ENCODE data around the gene C11orf91.

Gene C11orf91, protein sequence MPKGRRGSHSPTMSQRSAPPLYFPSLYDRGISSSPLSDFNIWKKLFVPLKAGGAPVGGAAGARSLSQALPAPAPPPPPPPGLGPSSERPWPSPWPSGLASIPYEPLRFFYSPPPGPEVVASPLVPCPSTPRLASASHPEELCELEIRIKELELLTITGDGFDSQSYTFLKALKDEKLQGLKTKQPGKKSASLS

DNA sequence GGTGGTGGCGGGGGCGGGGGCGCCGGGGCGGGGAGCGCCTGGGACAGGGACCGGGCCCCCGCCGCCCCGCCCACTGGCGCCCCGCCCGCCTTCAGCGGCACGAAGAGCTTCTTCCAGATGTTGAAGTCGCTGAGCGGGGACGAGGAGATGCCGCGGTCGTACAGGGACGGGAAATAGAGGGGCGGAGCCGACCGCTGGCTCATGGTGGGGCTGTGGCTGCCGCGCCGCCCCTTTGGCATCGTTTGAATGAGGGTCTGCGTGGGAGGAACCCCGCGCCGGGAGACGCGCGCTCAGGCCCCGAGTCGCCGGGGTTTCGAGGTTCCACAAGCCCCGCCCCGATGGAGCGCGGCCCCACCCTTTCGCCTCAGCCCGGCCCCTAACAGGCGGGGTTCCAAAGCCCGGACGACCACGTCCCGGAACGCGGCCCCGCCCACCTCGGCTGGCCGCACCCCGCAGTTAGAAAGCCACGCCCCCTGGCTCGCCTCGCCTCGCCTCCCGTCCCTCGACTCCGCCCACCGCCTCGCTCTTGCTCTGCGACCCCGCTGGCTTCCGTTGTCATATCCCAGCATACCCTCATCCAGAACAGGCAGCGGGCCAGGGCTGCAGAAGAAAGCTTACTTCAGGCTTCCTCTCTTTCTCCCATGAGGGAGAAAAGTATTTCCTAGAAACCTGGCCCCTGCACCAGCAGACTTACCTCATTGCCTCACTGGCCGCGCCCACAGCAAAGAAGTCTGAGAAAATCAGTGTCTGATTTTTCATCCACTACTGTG is at the start of gene C11orf91:
TSS of gene C11orf91 (minus strand) at position 325 of the 770 bp plus-strand sequence. CDS start at position 239, 86 bp downstream.
- H3K4me3 ChIP-seq (ENCODE audit: low read depth, low read length): peak within 1 kb of the TSS; percentile 55
- in situ Hi-C loops (cut with HindIII; ENCODE audit: low sequenced_read_pairs): no loop called here

DNA sequence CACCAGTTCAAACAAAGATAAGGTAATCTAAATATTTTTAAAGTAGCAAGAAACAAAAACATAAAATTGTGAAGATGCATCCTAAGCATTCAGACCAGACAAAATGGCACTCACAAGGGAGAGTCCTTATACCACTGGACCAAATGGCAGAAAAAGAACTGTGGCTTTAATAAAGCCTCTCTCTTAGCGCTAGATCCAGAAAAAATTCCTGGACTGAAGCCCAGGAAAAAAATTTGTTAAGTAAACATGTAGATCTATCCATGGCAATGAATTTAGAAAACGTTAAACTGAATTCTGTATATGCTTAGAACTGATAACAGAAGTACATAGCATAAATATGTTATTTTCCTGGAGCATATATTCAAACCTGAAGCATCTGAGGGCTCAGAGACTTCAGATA is 47.4 kb upstream of the C11orf91 start:
- in situ Hi-C loops (cut with HindIII; ENCODE audit: low sequenced_read_pairs): no loop called here
- TF ChIP-seq, protein P1, sequence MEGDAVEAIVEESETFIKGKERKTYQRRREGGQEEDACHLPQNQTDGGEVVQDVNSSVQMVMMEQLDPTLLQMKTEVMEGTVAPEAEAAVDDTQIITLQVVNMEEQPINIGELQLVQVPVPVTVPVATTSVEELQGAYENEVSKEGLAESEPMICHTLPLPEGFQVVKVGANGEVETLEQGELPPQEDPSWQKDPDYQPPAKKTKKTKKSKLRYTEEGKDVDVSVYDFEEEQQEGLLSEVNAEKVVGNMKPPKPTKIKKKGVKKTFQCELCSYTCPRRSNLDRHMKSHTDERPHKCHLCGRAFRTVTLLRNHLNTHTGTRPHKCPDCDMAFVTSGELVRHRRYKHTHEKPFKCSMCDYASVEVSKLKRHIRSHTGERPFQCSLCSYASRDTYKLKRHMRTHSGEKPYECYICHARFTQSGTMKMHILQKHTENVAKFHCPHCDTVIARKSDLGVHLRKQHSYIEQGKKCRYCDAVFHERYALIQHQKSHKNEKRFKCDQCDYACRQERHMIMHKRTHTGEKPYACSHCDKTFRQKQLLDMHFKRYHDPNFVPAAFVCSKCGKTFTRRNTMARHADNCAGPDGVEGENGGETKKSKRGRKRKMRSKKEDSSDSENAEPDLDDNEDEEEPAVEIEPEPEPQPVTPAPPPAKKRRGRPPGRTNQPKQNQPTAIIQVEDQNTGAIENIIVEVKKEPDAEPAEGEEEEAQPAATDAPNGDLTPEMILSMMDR (IDR thresholded peaks at IDR 0.05; ENCODE audit: low read depth, low read length, missing control alignments): no peak
- peak; percentile 55 for DNase-seq (ENCODE audit: low read depth)
- H3K4me3 ChIP-seq (ENCODE audit: low read depth, low read length): no peak overlapping the region

More for the DNA sequence above, at the start of gene C11orf91:
- DNase-seq (ENCODE audit: low read depth): peak; percentile 89
- TF ChIP-seq, protein P1 (IDR thresholded peaks at IDR 0.05; ENCODE audit: low read depth, low read length, missing control alignments): no peak

DNA sequence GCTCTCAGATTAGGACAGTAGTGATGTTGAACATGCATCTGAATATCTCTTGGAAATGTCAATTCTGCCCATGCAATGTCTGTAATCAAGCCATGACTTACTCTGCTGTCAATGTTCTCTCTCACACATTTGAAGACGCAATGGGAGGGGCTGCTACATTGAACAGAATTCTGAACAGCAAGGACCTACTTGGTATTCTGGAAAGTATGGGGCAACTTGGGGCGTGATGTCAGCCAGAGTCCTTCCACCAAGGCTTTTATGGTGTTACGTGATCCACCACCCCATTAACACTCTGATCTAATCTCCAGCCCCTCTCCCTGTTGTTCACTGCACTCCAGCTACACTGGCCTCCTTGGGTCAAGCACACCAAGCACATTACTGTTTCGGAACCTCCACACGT is 42.7 kb upstream of the C11orf91 start:
- no peak overlapping the region for H3K4me3 ChIP-seq (ENCODE audit: low read depth, low read length)
- no peak for DNase-seq (ENCODE audit: low read depth)
- in situ Hi-C loops (cut with HindIII; ENCODE audit: low sequenced_read_pairs): no loop called here
- TF ChIP-seq, protein P1 (IDR thresholded peaks at IDR 0.05; ENCODE audit: low read depth, low read length, missing control alignments): no peak

DNA sequence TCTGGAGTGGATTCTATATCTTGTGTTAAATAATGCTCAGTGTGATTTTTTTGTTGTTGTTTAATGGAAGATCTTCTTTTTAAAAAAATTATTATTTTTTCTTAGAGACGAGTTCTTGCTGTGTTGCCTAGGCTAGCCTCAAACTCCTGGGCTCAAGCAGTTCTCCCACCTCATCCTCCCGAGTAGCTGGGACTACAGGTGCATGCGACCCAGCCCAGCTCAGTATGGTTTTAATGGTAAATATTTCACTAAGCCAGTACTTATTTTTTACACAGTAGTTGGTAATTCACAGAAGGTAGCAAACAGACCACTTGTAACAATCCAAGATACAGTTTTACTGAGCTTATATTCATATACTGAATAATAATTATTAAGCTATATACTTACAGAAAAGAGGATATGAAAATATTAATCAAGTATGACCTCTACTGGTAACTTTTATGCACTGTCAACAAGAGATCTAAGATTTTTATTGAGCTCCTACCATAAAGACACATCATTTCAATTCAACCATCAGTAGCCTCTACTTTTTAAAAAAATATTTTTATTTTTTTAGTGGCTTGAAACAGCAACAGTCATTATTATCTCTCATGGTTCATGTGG is 41.7 kb upstream of the C11orf91 start:
- TF ChIP-seq, protein P1 (IDR thresholded peaks at IDR 0.05; ENCODE audit: low read depth, low read length, missing control alignments): peak; percentile 16
- in situ Hi-C loops (cut with HindIII; ENCODE audit: low sequenced_read_pairs): no loop called here
- DNase-seq (ENCODE audit: low read depth): no peak
- H3K4me3 ChIP-seq (ENCODE audit: low read depth, low read length): no peak overlapping the region

DNA sequence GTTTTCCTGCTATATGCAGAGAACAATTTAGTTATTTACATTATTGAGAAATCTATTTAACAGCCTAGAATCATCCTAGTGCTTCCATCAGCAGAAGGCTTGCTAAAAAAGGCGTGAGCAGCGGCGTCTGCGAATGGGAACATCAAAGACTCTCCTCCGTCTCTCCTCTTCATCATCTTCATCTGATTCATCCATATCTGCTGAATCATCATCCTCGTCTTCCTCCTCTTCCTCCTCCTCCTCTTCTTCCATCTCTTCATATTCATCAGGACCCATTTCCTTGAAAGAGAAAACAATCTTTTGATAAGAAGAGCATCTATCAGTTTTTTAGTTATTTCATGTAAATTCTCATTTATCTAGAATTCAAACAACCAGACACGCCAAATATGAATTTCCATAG is 41.2 kb upstream of the C11orf91 start:
- no peak overlapping the region for H3K4me3 ChIP-seq (ENCODE audit: low read depth, low read length)
- no peak for DNase-seq (ENCODE audit: low read depth)
- in situ Hi-C loops (cut with HindIII; ENCODE audit: low sequenced_read_pairs): no loop called here
- TF ChIP-seq, protein P1 (IDR thresholded peaks at IDR 0.05; ENCODE audit: low read depth, low read length, missing control alignments): no peak

DNA sequence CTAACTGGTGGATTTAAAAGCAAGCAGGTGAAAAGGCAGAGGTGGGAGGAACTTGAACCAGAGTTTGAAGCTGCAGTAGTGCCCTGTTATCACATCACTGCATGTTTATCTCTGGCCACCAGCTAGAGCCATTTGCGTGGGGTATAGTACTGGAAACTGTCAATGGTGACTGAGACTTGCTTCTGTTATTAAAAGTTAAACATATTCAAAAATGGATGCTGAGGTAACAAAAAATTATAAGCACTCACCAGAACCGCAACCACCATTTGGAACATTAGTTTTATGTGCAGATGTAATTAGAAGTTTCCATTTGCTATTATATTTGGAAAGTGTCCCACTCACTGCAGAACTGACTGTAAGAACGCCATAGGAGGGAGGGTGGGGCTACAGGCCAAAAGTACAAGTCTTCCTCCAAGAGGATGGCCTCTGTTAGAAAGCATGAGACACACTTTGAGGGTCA is 36.8 kb upstream of the C11orf91 start:
- TF ChIP-seq, protein P1 (IDR thresholded peaks at IDR 0.05; ENCODE audit: low read depth, low read length, missing control alignments): no peak
- in situ Hi-C loops (cut with HindIII; ENCODE audit: low sequenced_read_pairs): no loop called here
- no peak for DNase-seq (ENCODE audit: low read depth)
- no peak overlapping the region for H3K4me3 ChIP-seq (ENCODE audit: low read depth, low read length)
